ENCODE results near the gene EFS. TPM values are rescaled to one million over a fixed set of nuclear protein-coding genes. Genes with fewer than 3 reads are reported as not detected.
"Not testable (repeated sequence)": the region's sequence is repeated elsewhere in the genome, so short reads cannot be mapped to it uniquely, and the experiment has no call there.

The EFS gene
- total RNA-seq, 1 donor from 2014 or later, result 15.2 TPM

DNA sequence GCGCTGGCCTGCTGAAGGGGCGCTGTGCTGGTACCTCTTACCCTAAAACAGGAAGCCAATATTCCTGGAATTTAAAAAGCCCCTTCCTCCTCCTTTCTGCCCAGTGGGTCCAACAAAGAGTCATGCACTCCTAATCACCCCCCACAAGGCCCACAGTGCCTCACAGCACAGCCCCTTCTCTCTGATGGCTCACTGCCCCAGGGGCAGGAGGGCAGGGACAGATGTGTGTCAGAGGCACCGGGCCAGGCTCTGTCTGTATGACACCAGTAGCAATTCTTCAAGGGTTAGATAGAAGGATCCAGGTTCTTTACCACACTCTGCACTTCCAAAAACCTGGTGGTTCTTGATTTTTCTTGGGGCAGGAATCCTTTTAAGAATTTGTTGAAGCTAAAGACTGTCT is 34.2 kb upstream of the EFS start:
- H3K4me3 ChIP-seq (ENCODE audit: low read depth, low read length), result no peak overlapping the region
- DNase-seq (ENCODE audit: low read depth), result no peak
- TF ChIP-seq, protein P1, sequence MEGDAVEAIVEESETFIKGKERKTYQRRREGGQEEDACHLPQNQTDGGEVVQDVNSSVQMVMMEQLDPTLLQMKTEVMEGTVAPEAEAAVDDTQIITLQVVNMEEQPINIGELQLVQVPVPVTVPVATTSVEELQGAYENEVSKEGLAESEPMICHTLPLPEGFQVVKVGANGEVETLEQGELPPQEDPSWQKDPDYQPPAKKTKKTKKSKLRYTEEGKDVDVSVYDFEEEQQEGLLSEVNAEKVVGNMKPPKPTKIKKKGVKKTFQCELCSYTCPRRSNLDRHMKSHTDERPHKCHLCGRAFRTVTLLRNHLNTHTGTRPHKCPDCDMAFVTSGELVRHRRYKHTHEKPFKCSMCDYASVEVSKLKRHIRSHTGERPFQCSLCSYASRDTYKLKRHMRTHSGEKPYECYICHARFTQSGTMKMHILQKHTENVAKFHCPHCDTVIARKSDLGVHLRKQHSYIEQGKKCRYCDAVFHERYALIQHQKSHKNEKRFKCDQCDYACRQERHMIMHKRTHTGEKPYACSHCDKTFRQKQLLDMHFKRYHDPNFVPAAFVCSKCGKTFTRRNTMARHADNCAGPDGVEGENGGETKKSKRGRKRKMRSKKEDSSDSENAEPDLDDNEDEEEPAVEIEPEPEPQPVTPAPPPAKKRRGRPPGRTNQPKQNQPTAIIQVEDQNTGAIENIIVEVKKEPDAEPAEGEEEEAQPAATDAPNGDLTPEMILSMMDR (conservative IDR thresholded peaks at IDR 0.05; ENCODE audit: low read depth, low read length), result no peak

DNA sequence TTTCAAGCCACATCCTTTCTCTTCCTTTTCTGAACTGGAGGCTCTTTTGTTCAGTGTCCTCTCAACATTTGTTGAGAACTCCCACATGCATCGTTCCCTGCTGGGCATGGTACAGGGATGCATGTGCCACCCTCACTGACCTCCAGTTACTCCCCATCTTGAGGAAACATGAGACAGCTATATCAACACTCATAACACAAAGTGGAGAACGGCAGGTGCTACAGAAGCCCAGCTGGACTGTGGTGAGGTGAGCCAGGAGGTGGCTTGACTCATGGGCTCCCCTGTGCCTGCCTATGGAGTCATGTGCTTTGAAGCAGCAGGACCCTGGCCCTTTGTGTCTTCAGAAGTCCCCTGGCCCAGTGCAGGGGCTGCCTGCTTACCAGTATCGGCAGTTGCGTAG is 33.4 kb upstream of the EFS start:
- TF ChIP-seq, protein P1 (conservative IDR thresholded peaks at IDR 0.05; ENCODE audit: low read depth, low read length), result no peak
- no peak for DNase-seq (ENCODE audit: low read depth)
- no peak overlapping the region for H3K4me3 ChIP-seq (ENCODE audit: low read depth, low read length)

DNA sequence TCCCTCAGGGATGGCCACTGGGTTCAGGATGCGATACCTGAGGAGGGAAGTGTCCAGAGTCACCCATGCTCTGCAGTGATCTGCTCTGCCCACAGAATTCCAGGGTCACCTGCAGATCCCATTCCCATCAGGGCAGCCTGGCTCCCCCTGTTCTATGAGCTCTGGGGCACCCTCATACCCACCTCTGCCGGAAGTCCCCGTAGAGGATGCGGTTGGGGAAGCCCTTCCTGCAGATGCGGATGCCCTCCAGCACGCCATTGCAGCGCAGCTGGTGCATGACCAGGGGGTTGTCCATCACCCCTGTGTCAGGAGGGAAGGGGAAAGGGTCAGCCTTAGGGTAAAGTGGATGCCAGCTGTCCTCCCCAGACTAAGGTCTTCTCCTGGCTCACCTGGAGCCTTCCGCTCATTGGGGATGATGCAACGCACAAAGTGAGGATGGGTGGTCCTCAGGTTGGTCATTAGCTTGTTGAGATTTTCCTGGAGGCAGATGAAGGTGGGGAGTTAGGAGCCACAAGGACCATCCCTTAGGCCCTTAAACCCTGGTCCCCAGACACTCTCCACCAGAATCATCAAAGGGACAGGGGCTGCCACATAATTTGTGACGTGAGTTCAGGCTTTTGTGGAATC is 31.9 kb upstream of the EFS start:
- DNase-seq (ENCODE audit: low read depth), result no peak
- TF ChIP-seq, protein P1 (conservative IDR thresholded peaks at IDR 0.05; ENCODE audit: low read depth, low read length), result no peak

DNA sequence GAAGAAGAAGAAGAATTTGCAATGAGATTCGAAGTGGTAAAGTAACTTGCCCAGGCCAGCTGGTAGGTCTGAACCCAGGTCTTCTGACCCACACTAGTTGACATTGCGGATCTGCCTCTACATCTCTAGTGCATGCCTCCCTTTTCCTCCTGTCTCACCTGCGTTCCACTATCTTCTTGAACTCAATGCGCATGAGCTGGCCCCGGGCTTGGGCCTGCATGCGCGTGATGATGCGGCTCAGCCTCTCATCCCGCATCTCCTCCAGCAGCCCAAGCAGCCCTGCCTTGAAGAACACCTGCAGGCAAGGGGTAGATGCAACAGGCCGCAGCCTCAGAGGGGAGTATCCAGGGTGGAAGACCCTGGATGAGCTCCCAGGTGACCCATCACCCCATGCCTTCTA is 31.2 kb upstream of the EFS start:
- TF ChIP-seq, protein P1 (conservative IDR thresholded peaks at IDR 0.05; ENCODE audit: low read depth, low read length), result no peak
- H3K4me3 ChIP-seq (ENCODE audit: low read depth, low read length), result no peak overlapping the region
- DNase-seq (ENCODE audit: low read depth), result no peak

More for the DNA sequence above, 31.9 kb upstream of the EFS start:
- no peak overlapping the region for H3K4me3 ChIP-seq (ENCODE audit: low read depth, low read length)

DNA sequence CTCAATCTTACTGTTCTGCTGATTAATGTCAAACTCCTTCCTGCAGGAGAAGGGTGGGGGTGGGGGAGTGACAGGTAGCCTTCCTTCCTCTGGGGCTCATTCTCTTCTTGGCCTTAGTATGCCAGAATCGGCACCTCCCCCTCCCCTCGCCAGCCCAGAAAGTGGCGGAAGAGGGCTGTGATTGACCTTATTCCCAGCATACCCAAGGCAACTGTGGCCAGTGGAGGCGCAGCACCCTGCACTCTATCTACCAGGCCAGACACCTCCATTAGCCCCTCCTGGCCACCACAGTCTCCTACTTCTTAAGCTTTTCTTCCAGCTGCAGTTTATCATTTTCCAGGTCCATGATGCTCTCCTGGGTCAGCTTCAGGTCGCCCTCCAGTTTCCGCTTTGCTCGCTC is 27.6 kb upstream of the EFS start:
- no peak for DNase-seq (ENCODE audit: low read depth)
- TF ChIP-seq, protein P1 (conservative IDR thresholded peaks at IDR 0.05; ENCODE audit: low read depth, low read length), result no peak
- no peak overlapping the region for H3K4me3 ChIP-seq (ENCODE audit: low read depth, low read length)

DNA sequence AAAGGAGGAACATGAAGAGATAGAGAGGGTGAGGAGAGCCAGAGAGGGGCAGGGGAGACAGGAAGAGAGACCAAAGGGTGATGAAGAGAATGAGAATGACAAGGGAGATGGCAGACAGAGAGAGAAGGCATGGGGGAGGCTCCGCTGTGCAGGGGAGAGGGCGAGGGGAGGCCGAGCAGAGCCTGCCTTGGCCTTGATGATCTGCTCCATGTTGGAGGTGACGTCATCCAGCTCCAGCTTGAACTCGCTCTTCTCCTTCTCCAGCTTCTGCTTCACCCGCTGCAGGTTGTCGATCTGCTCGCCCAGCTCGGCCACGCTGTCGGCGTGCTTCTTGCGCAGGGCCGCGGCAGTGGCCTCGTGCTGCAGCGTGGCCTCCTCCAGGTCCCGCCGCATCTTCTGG is 24.9 kb upstream of the EFS start:
- not testable (repeated sequence) for DNase-seq (ENCODE audit: low read depth)

DNA sequence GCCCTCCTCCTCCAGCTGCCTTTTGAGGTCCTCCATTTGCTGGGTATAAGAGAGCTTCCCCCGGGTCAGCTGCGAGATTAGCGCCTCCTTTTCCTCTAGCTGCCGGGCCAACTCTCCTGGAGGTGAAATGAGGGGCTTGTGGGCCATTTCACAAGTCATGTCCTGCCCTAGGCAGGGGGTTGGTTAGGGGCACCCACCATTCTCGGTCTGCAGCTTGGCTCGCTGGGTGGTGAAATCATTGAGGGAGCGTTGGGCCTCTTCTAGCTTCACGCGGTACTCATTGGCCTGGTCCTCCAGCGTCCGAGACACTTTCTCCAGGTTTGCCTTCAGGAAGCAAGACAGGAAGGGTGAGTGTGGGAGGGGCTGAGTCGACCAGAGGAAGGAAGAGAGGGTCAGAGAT is 24.4 kb upstream of the EFS start:
- no peak for DNase-seq (ENCODE audit: low read depth)
- TF ChIP-seq, protein P1 (conservative IDR thresholded peaks at IDR 0.05; ENCODE audit: low read depth, low read length), result no peak
- H3K4me3 ChIP-seq (ENCODE audit: low read depth, low read length), result no peak overlapping the region

More for the DNA sequence above, 24.9 kb upstream of the EFS start:
- not testable (repeated sequence) for H3K4me3 ChIP-seq (ENCODE audit: low read depth, low read length)

Data from epithelial cell of proximal tubule (primary cell).